H4 (cell line): ENCODE data around the gene CLSTN2. TPM values are rescaled to one million over a fixed set of nuclear protein-coding genes. Genes with fewer than 3 reads are reported as not detected.

Experiments
- DNase-seq: peaks from one replicate; pipeline ENCODE4 v3.0.0-alpha.2; 2015; ENCODE audit warnings: low spot score
- total RNA-seq: library from RNA; depleted of rRNA; stranded (reverse); fragments of >200 nt; shearing (Covaris generic); gene quantifications from 2 replicates; pipeline ENCODE4 v1.2.3, GENCODE V29; 2014

Gene CLSTN2
- total RNA-seq, 1 experiment from 2014 or later, result 3.9 TPM

- peak; percentile 64 for DNase-seq
Measured at GRCh38 chr3:140186421-140186920, 251.5 kb downstream of the CLSTN2 start.

- no peak for DNase-seq
Measured at GRCh38 chr3:140187028-140187427, 252.0 kb downstream of the CLSTN2 start.

GRCh38 chr3:140187656-140188221 lies 252.8 kb downstream of the CLSTN2 start:
- no peak for DNase-seq

- no peak for DNase-seq
Measured at GRCh38 chr3:140188285-140188684, 253.3 kb downstream of the CLSTN2 start.

GRCh38 chr3:140189267-140189666 lies 254.3 kb downstream of the CLSTN2 start:
- no peak for DNase-seq

- no peak for DNase-seq
Measured at GRCh38 chr3:140189976-140190375, 255.0 kb downstream of the CLSTN2 start.

GRCh38 chr3:140196970-140197369 lies 262.0 kb downstream of the CLSTN2 start:
- no peak for DNase-seq

GRCh38 chr3:140198242-140198641 lies 263.3 kb downstream of the CLSTN2 start:
- no peak for DNase-seq

- no peak for DNase-seq
Measured at GRCh38 chr3:140199008-140199407, 264.0 kb downstream of the CLSTN2 start.

- no peak for DNase-seq
Measured at GRCh38 chr3:140199743-140200142, 264.8 kb downstream of the CLSTN2 start.

GRCh38 chr3:140203510-140203909 lies 268.5 kb downstream of the CLSTN2 start:
- DNase-seq, result no peak

GRCh38 chr3:140204271-140204984 lies 269.4 kb downstream of the CLSTN2 start:
- no peak for DNase-seq

- no peak for DNase-seq
Measured at GRCh38 chr3:140205598-140205997, 270.6 kb downstream of the CLSTN2 start.

GRCh38 chr3:140206196-140207040 lies 271.4 kb downstream of the CLSTN2 start:
- DNase-seq, result peak; percentile 33

GRCh38 chr3:140207541-140207940 lies 272.6 kb downstream of the CLSTN2 start:
- no peak for DNase-seq

GRCh38 chr3:140216249-140216648 lies 281.3 kb downstream of the CLSTN2 start:
- peak; percentile 25 for DNase-seq

GRCh38 chr3:140219291-140219690 lies 284.3 kb downstream of the CLSTN2 start:
- no peak for DNase-seq

GRCh38 chr3:140219923-140220452 lies 285.0 kb downstream of the CLSTN2 start:
- DNase-seq, result peak; percentile 31

GRCh38 chr3:140223197-140223596 lies 288.2 kb downstream of the CLSTN2 start:
- no peak for DNase-seq

GRCh38 chr3:140223631-140224030 lies 288.6 kb downstream of the CLSTN2 start:
- DNase-seq, result peak; percentile 84

- no peak for DNase-seq
Measured at GRCh38 chr3:140224307-140224706, 289.3 kb downstream of the CLSTN2 start.

- no peak for DNase-seq
Measured at GRCh38 chr3:140225996-140226395, 291.0 kb downstream of the CLSTN2 start.
